Testis (tissue), 2 donors: ENCODE results near the gene CBLC.

Source experiments
- POLR2A ChIP-seq: fragments of 450-650 bp; IDR thresholded peaks from one replicate; pipeline ENCODE4 v1.6.1; 2017; ENCODE audit warnings: antibody characterized with exemption, mild to moderate bottlenecking, moderate library complexity
- TF ChIP-seq, protein P1 (sequence below), 3 experiments: fragments of 450-650 bp in 2 of 3; fragments of 200-600 bp in 1 of 3; sonication (generic) in 1 of 3; IDR thresholded peaks; one replicate each; pipeline ENCODE4 v1.5.1; 2016 to 2019; ENCODE audit warnings: antibody characterized with exemption in 3 of 3, mild to moderate bottlenecking in 2 of 3, moderate library complexity in 1 of 3

DNA sequence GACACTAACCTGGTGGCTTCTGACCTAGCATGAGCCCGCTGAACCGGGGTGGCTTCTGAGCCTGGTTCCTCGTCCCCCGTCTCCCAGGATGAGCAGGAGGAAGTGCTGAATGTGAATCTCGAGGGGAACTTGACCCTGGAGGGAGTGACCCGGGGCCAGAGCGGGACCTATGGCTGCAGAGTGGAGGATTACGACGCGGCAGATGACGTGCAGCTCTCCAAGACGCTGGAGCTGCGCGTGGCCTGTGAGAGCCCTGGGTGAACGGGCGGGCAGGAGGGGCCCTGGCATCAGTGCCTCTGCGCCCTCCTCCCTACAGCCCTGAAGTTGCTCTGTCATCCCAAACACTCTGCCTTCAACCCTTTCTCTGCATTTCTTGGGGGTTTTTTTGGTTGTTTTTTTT is 36.8 kb downstream of the CBLC start:
- TF ChIP-seq, protein P1, sequence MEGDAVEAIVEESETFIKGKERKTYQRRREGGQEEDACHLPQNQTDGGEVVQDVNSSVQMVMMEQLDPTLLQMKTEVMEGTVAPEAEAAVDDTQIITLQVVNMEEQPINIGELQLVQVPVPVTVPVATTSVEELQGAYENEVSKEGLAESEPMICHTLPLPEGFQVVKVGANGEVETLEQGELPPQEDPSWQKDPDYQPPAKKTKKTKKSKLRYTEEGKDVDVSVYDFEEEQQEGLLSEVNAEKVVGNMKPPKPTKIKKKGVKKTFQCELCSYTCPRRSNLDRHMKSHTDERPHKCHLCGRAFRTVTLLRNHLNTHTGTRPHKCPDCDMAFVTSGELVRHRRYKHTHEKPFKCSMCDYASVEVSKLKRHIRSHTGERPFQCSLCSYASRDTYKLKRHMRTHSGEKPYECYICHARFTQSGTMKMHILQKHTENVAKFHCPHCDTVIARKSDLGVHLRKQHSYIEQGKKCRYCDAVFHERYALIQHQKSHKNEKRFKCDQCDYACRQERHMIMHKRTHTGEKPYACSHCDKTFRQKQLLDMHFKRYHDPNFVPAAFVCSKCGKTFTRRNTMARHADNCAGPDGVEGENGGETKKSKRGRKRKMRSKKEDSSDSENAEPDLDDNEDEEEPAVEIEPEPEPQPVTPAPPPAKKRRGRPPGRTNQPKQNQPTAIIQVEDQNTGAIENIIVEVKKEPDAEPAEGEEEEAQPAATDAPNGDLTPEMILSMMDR (IDR thresholded peaks at IDR 0.05): no peak
- TF ChIP-seq POLR2A: no peak
